PFSK-1 (cell line): ENCODE results near the gene SURF2.

Source experiments
- FOXP2 ChIP-seq: optimal IDR thresholded peaks from 2 replicates; pipeline ENCODE3; 2011; ENCODE audit warnings: borderline replicate concordance, control low read depth, inconsistent platforms; ENCODE audit not compliant: insufficient read depth; ENCODE audit errors: extremely low read length, extremely low read depth
- POLR2AphosphoS5 ChIP-seq: IDR thresholded peaks from 2 replicates; pipeline ENCODE4 v1.6.1; 2012; ENCODE audit warnings: low read depth, mild to moderate bottlenecking, control low read depth, low read length, moderate library complexity
- SIN3A ChIP-seq: IDR thresholded peaks from 2 replicates; pipeline ENCODE4 v1.6.1; 2012; ENCODE audit warnings: mild to moderate bottlenecking, low read length, moderate library complexity, borderline replicate concordance; ENCODE audit not compliant: insufficient read depth
- TAF1 ChIP-seq: IDR thresholded peaks from 2 replicates; pipeline ENCODE4 v1.6.1; 2012; ENCODE audit warnings: low read length, control low read depth, borderline replicate concordance; ENCODE audit not compliant: insufficient read depth
- TF ChIP-seq, protein P1 (sequence below), 2 experiments: IDR thresholded peaks; 2 replicates each; pipeline versions ENCODE4 v1.6.1 to v1.8.0; 2011 to 2012; ENCODE audit warnings: low read depth in 2 of 2, low read length in 2 of 2, control low read depth in 1 of 2, inconsistent platforms in 1 of 2, mild to moderate bottlenecking in 1 of 2, moderate library complexity in 1 of 2; ENCODE audit not compliant: insufficient read depth in 1 of 2

SURF2 gene

GRCh38 chr9:133379153-133380086 is 23.1 kb downstream of the SURF2 start:
- TF ChIP-seq SIN3A (no peak), TAF1 (no peak)

GRCh38 chr9:133380734-133381133 is 24.4 kb downstream of the SURF2 start:
- TF ChIP-seq SIN3A (no peak), TAF1 (no peak), POLR2AphosphoS5 (no peak), FOXP2 (no peak)
- TF ChIP-seq, protein P1, sequence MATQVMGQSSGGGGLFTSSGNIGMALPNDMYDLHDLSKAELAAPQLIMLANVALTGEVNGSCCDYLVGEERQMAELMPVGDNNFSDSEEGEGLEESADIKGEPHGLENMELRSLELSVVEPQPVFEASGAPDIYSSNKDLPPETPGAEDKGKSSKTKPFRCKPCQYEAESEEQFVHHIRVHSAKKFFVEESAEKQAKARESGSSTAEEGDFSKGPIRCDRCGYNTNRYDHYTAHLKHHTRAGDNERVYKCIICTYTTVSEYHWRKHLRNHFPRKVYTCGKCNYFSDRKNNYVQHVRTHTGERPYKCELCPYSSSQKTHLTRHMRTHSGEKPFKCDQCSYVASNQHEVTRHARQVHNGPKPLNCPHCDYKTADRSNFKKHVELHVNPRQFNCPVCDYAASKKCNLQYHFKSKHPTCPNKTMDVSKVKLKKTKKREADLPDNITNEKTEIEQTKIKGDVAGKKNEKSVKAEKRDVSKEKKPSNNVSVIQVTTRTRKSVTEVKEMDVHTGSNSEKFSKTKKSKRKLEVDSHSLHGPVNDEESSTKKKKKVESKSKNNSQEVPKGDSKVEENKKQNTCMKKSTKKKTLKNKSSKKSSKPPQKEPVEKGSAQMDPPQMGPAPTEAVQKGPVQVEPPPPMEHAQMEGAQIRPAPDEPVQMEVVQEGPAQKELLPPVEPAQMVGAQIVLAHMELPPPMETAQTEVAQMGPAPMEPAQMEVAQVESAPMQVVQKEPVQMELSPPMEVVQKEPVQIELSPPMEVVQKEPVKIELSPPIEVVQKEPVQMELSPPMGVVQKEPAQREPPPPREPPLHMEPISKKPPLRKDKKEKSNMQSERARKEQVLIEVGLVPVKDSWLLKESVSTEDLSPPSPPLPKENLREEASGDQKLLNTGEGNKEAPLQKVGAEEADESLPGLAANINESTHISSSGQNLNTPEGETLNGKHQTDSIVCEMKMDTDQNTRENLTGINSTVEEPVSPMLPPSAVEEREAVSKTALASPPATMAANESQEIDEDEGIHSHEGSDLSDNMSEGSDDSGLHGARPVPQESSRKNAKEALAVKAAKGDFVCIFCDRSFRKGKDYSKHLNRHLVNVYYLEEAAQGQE (IDR thresholded peaks at IDR 0.05; ENCODE audit: insufficient read depth in 1 of 2, low read depth in 2 of 2, low read length in 2 of 2): no peak

- TF ChIP-seq FOXP2 (no peak), TAF1 (no peak), POLR2AphosphoS5 (no peak), SIN3A (no peak)
- TF ChIP-seq, protein P1 (IDR thresholded peaks at IDR 0.05; ENCODE audit: insufficient read depth in 1 of 2, low read depth in 2 of 2, low read length in 2 of 2): no peak
Observed at GRCh38 chr9:133382507-133383141, 26.3 kb downstream of the SURF2 start.

GRCh38 chr9:133383438-133383837 is 27.1 kb downstream of the SURF2 start:
- TF ChIP-seq, protein P1 (IDR thresholded peaks at IDR 0.05; ENCODE audit: insufficient read depth in 1 of 2, low read depth in 2 of 2, low read length in 2 of 2): no peak
- TF ChIP-seq POLR2AphosphoS5 (no peak), SIN3A (no peak), FOXP2 (no peak), TAF1 (no peak)

DNA sequence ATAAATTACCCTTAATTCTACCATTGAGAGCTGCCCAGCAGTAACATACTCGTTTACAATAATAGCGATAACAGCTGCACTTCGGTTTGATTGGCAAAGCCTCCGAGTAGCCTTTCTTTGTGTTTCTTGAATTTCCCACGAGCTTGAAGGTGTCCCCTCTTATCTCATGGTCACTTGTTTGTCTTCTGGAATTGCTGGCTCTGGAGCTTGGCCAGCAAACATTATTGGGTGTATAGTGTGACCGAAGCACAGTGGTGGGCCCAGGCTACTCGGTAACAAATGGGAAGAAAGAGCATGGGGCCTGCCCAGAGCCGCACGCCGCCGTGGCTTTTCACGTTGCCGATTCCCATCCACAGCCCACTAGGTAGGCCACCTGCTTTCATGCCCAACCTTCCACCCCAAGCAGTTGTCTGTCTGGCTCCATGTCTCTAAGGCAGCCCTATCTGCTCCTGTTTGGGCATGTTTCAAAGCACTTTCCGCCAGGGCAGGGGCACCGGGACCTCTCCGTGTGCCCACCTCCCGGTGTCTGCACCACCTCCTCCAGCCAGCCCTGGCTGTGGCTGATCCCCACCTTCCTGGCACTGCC is 28.5 kb downstream of the SURF2 start:
- TF ChIP-seq SIN3A (no peak), TAF1 (no peak), POLR2AphosphoS5 (no peak), FOXP2 (no peak)
- TF ChIP-seq, protein P1 (IDR thresholded peaks at IDR 0.05; ENCODE audit: insufficient read depth in 1 of 2, low read depth in 2 of 2, low read length in 2 of 2): no peak
